Peyer's patch (tissue), 4 donors: ENCODE data around the gene ANO10.

ENCODE experiments used
- CTCF ChIP-seq, 6 experiments: fragments of 450-650 bp in 4 of 6; fragments of 200-600 bp in 2 of 6; sonication (generic) in 1 of 6; IDR thresholded peaks; one replicate each; pipeline ENCODE4 v1.5.1; 2017 to 2019; ENCODE audit warnings: antibody characterized with exemption in 6 of 6, mild to moderate bottlenecking in 3 of 6, moderate library complexity in 1 of 6
- POLR2A ChIP-seq, 2 donors: fragments of 450-650 bp; IDR thresholded peaks; one replicate each; pipeline ENCODE4 v1.5.1; 2017; ENCODE audit warnings: antibody characterized with exemption in 2 of 2, mild to moderate bottlenecking in 2 of 2, moderate library complexity in 2 of 2

- TF ChIP-seq CTCF (IDR thresholded peaks at IDR 0.05) (no peak), POLR2A (IDR thresholded peaks at IDR 0.05) (no peak)
These were observed 294.8 kb downstream of the ANO10 start for GRCh38 chr3:43326891-43327581.
